Activated naive CD4-positive, alpha-beta T cell treated with anti-CD3 and anti-CD28 coated beads for 36 hours (primary cell): Measurements from ENCODE around the gene SOWAHA. TPM values are rescaled to one million over a fixed set of nuclear protein-coding genes. Genes with fewer than 3 reads are reported as not detected.

Experiments used
- CTCF ChIA-PET: fragments of 350-600 bp; sonication (Branson Sonifier 250); formaldehyde crosslinking; loops from one replicate; lab custom pipeline; 2021; ENCODE audit warnings: antibody characterized with exemption; lab: Charles Lee
- DNase-seq: peaks from one replicate; pipeline ENCODE4 v3.0.0-alpha.2; 2020
- H3K27ac Mint-ChIP-seq: one replicate; pipeline ENCODE4 v1.8.0; 2021; ENCODE audit warnings: mild to moderate bottlenecking, mixed read lengths
- H3K27me3 Mint-ChIP-seq: one replicate; pipeline ENCODE4 v1.8.0; 2021; ENCODE audit warnings: low read depth, mixed read lengths
- H3K36me3 Mint-ChIP-seq: one replicate; pipeline ENCODE4 v1.8.0; 2021; ENCODE audit warnings: low read depth, mixed read lengths
- H3K4me1 Mint-ChIP-seq: one replicate; pipeline ENCODE4 v1.8.0; 2021; ENCODE audit warnings: low read depth, mixed read lengths
- H3K4me3 Mint-ChIP-seq: one replicate; pipeline ENCODE4 v1.8.0; 2021; ENCODE audit warnings: mild to moderate bottlenecking, moderate library complexity, mixed read lengths
- H3K9me3 Mint-ChIP-seq: one replicate; pipeline ENCODE4 v1.8.0; 2021; ENCODE audit warnings: mixed read lengths
- intact Hi-C: fragments of 100-400 bp; cut with micrococcal nuclease; formaldehyde crosslinking; loops from one replicate; pipeline ENCODE4 v1.15.1; 2023
- total RNA-seq, 2 experiments: library from RNA; stranded (reverse); gene quantifications; one replicate each; pipeline ENCODE4 v1.2.3, GENCODE V29; 2021

SOWAHA gene
- not detected for total RNA-seq

DNA sequence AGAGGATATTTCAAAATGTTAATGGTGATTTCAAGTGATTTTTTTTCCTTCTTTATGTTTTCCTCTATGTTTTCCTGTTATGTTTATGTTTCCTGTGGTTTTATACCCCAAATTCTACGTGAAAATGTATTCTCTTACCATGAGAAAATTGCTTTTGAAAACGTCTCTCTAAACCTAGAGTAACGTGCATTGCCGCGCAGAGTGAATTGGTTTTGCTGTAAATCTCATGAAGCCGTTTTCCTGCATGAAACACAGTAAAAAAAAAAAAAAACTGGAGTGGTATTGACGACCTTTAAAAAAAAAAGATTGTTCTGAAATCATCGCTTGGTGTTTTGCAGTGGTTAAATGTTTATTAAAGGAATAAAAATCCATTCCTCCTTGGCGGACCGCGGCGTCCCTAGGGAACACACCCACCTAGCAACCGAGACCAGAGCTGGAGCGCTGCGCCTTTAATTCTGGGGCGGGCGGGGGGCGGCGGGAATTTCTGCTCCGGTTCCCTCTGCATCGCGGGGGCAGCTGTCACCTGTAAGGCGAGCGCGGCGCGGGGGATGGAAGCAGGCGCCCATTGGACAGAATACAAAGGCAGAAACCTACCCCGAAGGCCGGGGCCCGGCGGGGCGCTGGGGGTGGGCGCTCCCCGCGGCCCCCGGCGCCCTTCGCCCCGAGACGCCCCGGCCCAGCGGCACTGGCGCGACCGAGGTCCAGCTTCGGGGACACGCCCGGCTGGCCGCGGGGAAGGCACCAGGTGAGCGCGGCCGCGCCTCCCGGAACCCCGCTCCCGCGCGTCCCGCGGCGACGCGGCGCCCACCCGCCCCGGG, at the start of gene SOWAHA:
SOWAHA (plus strand) TSS at position 522 of the 818 bp plus-strand sequence. CDS start 320 bp downstream, outside the sequence.
- intact Hi-C loops: no loop called here

DNA sequence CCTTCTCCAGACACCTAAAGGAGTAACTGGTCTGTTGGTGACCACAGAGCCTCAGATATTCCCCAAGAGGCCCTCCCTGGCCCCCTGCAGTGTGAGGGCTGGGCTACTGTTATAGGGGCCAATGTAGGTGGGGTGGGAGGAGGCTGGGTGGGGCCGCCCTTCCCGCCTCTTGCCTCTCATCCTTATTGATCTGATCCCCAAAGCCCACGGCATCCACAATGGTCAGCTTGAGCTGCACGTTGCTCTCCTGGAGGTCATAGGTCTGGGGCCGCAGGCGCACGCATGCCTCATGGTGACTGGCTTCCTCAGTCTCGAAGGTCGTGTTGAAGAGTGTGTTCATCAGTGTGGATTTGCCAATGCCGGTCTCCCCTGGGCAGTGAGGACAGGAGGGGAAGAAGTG, 49.1 kb upstream of the SOWAHA start:
- H3K9me3 Mint-ChIP-seq: no peaks in the 10 kb centered on the region
- no peak overlapping the region for H3K4me3 Mint-ChIP-seq
- CTCF ChIA-PET: no interaction called here
- DNase-seq: no peak
- H3K27me3 Mint-ChIP-seq: no peaks in the 10 kb centered on the region
- no peaks in the 10 kb centered on the region for H3K4me1 Mint-ChIP-seq
- peaks cover 1% of the 10 kb centered on the region for H3K36me3 Mint-ChIP-seq
- no peak overlapping the region for H3K27ac Mint-ChIP-seq
- intact Hi-C loops: no loop called here

More for the DNA sequence above, at the start of gene SOWAHA:
- Mint-ChIP-seq H3K27me3 (peaks cover 42% of the 10 kb centered on the region), H3K36me3 (no peaks in the 10 kb centered on the region), H3K4me3 (peak within 1 kb of the TSS; percentile 67), H3K9me3 (no peaks in the 10 kb centered on the region), H3K27ac (no peak within 1 kb of the TSS), H3K4me1 (peaks cover 8% of the 10 kb centered on the region)
- CTCF ChIA-PET: interaction anchor here (1.0 to 1.5 kb wide), 2 partner anchors 16 to 54 kb away, joined by 4 to 5 read pairs; no protein-coding TSS in a partner anchor
- no peak for DNase-seq

DNA sequence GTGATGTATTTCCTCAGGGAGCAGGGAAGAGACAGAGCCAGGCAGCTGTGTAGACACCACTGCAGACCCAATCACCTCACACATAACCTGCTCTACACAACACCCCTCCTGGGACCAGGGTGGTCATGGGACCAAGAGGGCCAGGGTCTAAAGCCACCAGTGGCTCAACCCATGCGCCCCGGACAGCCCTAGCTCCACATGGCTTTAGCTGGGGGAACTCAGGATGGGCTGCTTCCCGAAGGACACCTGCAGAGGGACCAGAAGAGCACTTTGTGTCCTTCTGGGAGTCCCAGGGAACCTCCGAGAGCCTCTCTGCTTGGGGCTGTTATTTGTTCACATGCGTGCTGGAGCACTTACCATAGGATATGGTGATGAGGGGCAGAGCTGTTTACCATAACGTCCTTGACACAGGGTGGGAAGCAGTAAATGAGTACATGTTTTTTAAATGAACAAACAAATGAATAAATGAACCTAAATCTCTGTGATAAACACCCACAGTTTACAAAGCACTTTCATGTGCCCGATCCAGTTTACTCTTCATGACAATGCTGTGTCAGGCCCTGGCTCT, 48.3 kb upstream of the SOWAHA start:
- no peak for DNase-seq
- Mint-ChIP-seq H3K27ac (no peak overlapping the region), H3K4me1 (no peaks in the 10 kb centered on the region), H3K4me3 (no peak overlapping the region), H3K27me3 (no peaks in the 10 kb centered on the region), H3K9me3 (no peaks in the 10 kb centered on the region), H3K36me3 (peaks cover 1% of the 10 kb centered on the region)
- CTCF ChIA-PET: interaction anchor here (1.0 kb wide), 1 partner anchor 55 kb away, joined by 3 read pairs; no protein-coding TSS in a partner anchor
- intact Hi-C loops: no loop called here

DNA sequence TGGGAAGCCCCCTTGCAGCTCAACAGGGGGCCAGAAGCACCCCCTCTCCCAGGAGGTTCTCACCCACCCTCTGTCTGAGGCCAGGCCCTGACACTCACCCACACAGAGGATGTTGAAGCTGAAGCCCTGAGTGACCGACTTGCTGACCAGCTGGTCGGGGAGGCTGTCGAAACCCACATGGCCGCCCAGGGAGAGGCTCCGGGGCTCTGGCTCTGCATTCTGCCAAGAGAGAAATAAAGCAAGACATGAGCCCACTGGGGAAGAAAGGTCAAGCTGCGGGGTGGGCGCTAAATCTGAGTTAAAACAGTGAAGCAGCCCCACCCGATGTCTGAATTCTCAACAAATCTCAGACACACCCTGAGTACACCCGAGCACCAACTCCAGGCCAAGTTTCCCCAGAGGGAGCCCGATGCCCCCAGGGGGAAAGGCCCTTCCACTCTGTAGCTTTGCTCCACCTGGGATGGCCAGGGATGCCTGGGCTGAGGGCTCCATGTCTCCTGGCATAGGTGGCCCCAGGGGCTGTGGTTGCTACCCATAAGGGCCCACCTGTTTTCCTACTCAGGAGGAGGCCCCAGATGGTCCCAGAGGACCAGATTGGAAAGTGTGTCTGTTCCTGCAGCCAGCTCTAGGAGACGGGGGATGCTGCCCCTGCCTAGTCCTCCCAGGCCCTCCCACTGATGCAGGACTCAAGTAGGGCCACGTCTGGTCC, 47.6 kb upstream of the SOWAHA start:
- intact Hi-C loops: no loop called here
- Mint-ChIP-seq H3K27me3 (no peaks in the 10 kb centered on the region), H3K4me1 (no peaks in the 10 kb centered on the region), H3K27ac (no peak overlapping the region), H3K9me3 (no peaks in the 10 kb centered on the region), H3K36me3 (peaks cover 1% of the 10 kb centered on the region), H3K4me3 (no peak overlapping the region)
- CTCF ChIA-PET: interaction anchor here (0.9 to 1.0 kb wide), 2 partner anchors 37 to 55 kb away, joined by 3 read pairs; no protein-coding TSS in a partner anchor
- no peak for DNase-seq

DNA sequence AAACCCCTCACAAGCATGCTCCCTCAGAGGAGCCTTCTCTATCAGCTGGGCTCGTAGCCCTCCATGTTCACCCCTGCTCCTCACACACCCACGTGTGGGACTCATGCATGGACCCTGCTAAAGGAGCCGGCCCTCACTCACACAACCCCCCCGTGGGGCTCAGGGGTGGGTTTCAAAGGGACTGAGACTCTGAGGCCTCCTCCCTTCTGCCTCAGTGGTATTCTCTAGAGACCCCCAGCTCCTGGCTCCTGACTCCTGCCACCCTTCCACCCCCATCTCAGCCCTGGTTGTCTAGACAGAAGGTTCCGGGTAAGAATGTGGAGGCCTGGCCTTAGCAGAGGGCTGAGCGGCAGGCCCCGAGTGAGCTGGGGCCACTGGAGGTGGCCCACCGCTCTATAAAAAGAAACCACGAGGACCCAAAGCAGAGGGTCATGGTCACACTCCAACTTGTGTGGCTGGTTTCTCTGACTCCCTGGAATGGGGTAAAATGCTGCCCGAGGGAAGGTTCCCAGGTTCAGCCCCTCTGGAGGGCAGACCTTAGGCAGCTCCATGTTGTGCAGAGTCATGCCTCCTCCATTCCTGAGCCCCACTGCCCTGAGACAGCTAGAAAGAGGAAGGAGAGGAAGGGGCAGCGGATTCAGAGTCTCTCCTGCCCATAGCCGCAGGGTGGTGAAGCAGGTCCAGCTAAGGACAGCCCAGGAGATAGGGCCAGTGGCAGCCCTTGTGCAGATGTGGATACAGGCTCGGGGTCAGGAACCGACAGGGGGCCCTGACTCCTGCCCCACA, 46.9 kb upstream of the SOWAHA start:
- intact Hi-C loops: no loop called here

DNA sequence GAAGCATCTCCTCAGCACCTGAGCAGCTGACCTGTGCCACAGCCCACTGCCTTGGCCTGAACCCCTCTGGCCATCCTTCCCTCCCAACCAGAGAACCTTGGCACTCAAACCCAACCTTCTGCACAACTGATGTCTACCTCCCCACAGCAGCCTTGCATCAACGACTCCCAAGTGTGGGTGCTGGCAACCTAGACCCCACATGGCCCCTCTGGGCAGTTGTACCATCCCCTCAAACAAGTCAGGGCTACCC, 46.4 kb upstream of the SOWAHA start:
- Mint-ChIP-seq H3K9me3 (no peaks in the 10 kb centered on the region), H3K4me1 (no peaks in the 10 kb centered on the region), H3K27me3 (no peaks in the 10 kb centered on the region), H3K36me3 (no peaks in the 10 kb centered on the region), H3K27ac (no peak overlapping the region), H3K4me3 (no peak overlapping the region)
- CTCF ChIA-PET: interaction anchor here (1.0 kb wide), 1 partner anchor 15 kb away, joined by 3 read pairs; no protein-coding TSS in a partner anchor
- intact Hi-C loops: no loop called here
- DNase-seq: no peak

More for the DNA sequence above, 46.9 kb upstream of the SOWAHA start:
- no peaks in the 10 kb centered on the region for H3K36me3 Mint-ChIP-seq
- no peak overlapping the region for H3K27ac Mint-ChIP-seq
- H3K4me3 Mint-ChIP-seq: no peak overlapping the region
- CTCF ChIA-PET: interaction anchor here (0.9 kb wide), 1 partner anchor 36 kb away, joined by 3 read pairs; no protein-coding TSS in a partner anchor
- H3K9me3 Mint-ChIP-seq: no peaks in the 10 kb centered on the region
- H3K4me1 Mint-ChIP-seq: no peaks in the 10 kb centered on the region
- DNase-seq: no peak
- no peaks in the 10 kb centered on the region for H3K27me3 Mint-ChIP-seq

DNA sequence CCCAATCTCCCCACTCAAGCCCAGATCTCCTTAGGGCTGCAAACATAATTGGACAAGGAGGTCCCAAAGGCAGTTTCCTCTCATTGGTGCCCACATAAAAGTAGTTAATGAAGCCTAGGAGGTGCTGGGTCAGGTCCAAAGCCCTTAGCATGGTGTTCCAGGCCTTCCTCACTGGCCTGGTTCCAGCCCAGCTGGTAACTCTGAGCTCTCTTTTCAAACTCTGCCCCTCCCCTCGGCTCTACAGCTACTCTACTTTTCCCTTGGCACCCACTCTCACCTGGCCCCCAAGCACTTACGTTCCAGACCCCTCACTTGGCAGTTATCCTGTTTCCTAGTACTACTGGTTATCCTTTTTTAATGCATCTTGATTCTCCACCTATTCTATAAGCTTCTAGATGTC, 46.0 kb upstream of the SOWAHA start:
- CTCF ChIA-PET: interaction anchor here (1.0 to 1.2 kb wide), 2 partner anchors 15 to 240 kb away, joined by 3 read pairs; no protein-coding TSS in a partner anchor

DNA sequence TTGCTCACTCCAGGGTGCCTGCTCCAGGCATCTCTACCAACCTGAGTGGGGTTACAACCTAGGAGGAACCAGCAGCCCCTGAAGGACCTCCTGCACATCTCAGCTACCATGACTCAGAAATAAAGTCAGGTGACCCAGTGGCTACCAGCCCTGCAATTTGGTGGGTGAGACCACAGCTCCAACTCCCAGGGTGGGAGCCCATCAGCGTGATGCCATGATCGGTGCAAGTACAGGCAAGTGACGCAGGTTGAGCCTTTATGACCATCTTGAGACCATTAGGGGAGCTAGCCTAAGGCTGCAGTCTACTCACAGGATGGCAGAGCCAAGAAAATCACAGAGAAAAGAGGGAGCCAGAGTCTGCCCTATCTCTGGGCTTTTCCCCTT, 44.6 kb upstream of the SOWAHA start:
- DNase-seq: no peak
- no peak overlapping the region for H3K4me3 Mint-ChIP-seq
- no peaks in the 10 kb centered on the region for H3K27me3 Mint-ChIP-seq
- H3K27ac Mint-ChIP-seq: no peak overlapping the region
- intact Hi-C loops: no loop called here
- CTCF ChIA-PET: interaction anchor here (0.8 kb wide), 1 partner anchor 15 kb away, joined by 3 read pairs; no protein-coding TSS in a partner anchor
- H3K36me3 Mint-ChIP-seq: no peaks in the 10 kb centered on the region
- H3K9me3 Mint-ChIP-seq: no peaks in the 10 kb centered on the region
- H3K4me1 Mint-ChIP-seq: no peaks in the 10 kb centered on the region

More for the DNA sequence above, 46.0 kb upstream of the SOWAHA start:
- intact Hi-C loops: no loop called here
- H3K36me3 Mint-ChIP-seq: no peaks in the 10 kb centered on the region
- no peaks in the 10 kb centered on the region for H3K27me3 Mint-ChIP-seq
- H3K4me1 Mint-ChIP-seq: no peaks in the 10 kb centered on the region
- no peaks in the 10 kb centered on the region for H3K9me3 Mint-ChIP-seq
- DNase-seq: no peak
- H3K27ac Mint-ChIP-seq: no peak overlapping the region
- H3K4me3 Mint-ChIP-seq: no peak overlapping the region

DNA sequence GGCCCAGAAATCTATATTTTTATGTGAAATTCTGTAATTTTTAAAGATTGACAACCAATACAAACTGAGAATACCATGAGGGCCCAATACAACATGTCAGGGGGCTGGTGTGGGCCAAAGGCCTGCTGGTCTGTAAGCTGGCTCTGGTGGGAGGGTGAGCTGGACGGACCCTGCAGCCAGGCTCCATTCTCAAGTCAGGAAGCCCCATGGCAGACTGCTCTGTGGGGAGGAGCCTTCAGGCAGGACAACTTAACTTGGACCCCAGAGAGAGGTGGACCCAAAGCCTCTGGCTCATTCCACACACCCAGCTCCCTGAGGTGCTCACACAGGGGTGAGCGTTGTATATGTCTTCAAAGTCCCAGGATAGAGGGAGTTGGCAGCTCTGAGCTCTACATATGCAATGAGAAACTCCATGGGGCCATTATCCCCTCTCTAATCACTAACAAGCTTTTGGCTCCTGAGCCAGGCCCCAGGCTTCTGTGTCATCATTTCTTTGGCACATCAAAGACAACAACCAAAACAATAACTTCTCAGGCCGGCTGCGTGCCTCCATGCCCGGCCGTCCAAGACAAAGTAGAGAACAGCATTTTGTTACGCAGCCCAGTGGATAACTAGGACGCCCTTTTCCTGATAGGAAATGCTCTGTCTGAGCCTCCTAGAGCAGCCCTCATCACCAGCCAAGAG, 42.5 kb upstream of the SOWAHA start:
- intact Hi-C loops: no loop called here
- H3K9me3 Mint-ChIP-seq: no peaks in the 10 kb centered on the region
- no peak overlapping the region for H3K4me3 Mint-ChIP-seq
- no peak overlapping the region for H3K27ac Mint-ChIP-seq
- CTCF ChIA-PET: no interaction called here
- no peaks in the 10 kb centered on the region for H3K27me3 Mint-ChIP-seq
- H3K36me3 Mint-ChIP-seq: no peaks in the 10 kb centered on the region
- no peak for DNase-seq
- H3K4me1 Mint-ChIP-seq: no peaks in the 10 kb centered on the region

DNA sequence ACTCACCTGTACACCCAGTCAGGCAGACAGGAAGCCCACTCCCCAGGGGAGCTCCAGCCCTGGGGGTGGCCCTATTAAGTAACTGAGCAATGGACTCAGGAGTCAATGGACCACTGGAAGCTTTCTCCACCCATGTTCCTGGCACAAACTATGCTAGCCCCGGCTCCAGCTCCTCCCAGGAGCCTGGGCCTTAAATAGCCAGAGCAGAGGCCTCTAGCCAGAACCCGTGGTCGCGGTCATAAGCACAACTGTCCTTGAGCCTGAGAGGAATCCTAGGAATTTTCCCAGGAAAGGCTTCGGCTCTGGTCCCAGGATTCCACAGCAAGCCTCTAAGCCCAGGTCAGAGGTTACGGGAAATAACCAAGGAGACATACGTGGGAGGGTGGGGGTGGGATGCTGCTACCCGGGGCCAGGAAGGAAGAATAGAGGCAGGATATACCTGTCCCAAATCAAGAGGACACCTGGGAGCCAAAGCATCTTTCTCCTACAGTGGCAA, 41.6 kb upstream of the SOWAHA start:
- Mint-ChIP-seq H3K36me3 (no peaks in the 10 kb centered on the region), H3K27me3 (peaks cover 2% of the 10 kb centered on the region), H3K9me3 (no peaks in the 10 kb centered on the region), H3K27ac (no peak overlapping the region), H3K4me1 (peaks cover 3% of the 10 kb centered on the region), H3K4me3 (no peak overlapping the region)
- intact Hi-C loops: no loop called here
- DNase-seq: no peak
- CTCF ChIA-PET: no interaction called here

DNA sequence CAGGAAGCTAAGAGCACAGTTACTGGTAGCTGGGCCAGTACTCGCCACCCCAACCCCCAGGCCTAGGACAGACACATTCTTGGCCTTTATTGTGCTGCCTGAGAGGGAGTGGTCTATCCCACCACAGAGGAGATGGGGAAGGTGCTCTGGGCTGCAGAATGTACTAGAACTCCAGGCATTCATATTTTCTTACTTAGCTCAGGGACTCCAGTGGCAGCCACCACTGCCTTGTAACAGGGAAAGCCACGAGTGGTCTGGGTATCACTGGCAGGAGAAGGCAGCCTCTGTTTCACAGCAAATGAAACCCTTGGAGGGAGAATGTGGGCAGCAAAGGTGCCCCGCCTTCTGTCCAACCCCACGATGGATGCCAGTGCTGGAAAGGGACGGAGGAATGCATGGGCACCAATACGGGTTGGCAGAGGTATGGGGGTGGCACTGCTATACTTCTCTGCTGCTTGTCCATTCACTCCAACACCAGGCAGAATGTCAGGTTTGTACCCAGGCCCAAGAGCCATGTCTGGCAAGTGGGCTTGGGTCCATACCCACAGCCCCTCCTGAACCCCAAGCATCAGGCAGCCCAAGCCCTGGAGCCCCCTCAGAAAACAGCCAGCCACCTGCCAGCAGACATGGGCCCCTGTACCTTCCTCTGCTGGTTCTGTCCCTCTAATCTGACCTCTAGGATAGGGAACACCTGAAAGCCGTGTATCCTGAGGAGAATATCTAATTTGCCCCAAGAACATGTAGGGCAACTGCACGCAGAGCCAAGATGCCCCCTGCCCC, 40.6 kb upstream of the SOWAHA start:
- CTCF ChIA-PET: no interaction called here
- H3K27ac Mint-ChIP-seq: no peak overlapping the region

More for the DNA sequence above, 40.6 kb upstream of the SOWAHA start:
- Mint-ChIP-seq H3K27me3 (peaks cover 2% of the 10 kb centered on the region), H3K36me3 (no peaks in the 10 kb centered on the region), H3K4me3 (no peak overlapping the region), H3K4me1 (peaks cover 3% of the 10 kb centered on the region), H3K9me3 (no peaks in the 10 kb centered on the region)
- no peak for DNase-seq
- intact Hi-C loops: no loop called here
